ENCODE results near the gene PAK3.

DNA sequence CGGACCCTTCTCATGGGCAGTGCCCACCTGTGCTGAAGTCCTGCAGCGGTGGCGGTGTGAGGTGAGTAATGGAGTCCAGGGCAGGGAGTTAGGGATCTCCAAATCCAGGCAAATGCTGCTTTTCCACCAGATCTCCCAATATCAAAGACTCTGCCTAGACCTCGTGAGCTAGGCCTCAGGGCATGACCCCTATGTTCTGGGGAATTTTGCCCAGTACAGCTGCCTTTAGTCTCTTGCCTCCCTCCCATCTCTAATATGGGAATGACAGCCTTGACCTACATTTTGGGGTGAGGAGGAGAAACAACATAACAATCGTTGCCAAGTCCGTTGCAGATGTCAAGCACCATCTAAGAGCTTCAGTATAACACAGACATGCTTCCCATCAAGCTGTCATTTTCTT is 7.3 kb downstream of the PAK3 start:
- no peak for TF ChIP-seq CTCF (IDR thresholded peaks at IDR 0.05)
- no peak for TF ChIP-seq POLR2A (IDR thresholded peaks at IDR 0.05)
